ENCODE data around the gene VIM.

Gene VIM

GRCh38 chr10:17196045-17196444 is 32.0 kb upstream of the VIM start:
- H3K27me3 ChIP-seq (ENCODE audit: insufficient read depth, poor library complexity, severe bottlenecking) = no peaks in the 10 kb centered on the region
- DNase-seq (ENCODE audit: low read depth in 1 of 2, low spot score in 1 of 2) = no peak
- TF ChIP-seq, protein P1, sequence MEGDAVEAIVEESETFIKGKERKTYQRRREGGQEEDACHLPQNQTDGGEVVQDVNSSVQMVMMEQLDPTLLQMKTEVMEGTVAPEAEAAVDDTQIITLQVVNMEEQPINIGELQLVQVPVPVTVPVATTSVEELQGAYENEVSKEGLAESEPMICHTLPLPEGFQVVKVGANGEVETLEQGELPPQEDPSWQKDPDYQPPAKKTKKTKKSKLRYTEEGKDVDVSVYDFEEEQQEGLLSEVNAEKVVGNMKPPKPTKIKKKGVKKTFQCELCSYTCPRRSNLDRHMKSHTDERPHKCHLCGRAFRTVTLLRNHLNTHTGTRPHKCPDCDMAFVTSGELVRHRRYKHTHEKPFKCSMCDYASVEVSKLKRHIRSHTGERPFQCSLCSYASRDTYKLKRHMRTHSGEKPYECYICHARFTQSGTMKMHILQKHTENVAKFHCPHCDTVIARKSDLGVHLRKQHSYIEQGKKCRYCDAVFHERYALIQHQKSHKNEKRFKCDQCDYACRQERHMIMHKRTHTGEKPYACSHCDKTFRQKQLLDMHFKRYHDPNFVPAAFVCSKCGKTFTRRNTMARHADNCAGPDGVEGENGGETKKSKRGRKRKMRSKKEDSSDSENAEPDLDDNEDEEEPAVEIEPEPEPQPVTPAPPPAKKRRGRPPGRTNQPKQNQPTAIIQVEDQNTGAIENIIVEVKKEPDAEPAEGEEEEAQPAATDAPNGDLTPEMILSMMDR (IDR thresholded peaks at IDR 0.05; ENCODE audit: insufficient read depth, low read length) = no peak
- no peak for TF ChIP-seq SPI1 (IDR thresholded peaks at IDR 0.05; ENCODE audit: borderline replicate concordance, low read depth)
- no peak overlapping the region for H3K4me3 ChIP-seq (replicated peaks; ENCODE audit: insufficient read depth, low read length)
- no peak overlapping the region for H3K27ac ChIP-seq (replicated peaks)

DNA sequence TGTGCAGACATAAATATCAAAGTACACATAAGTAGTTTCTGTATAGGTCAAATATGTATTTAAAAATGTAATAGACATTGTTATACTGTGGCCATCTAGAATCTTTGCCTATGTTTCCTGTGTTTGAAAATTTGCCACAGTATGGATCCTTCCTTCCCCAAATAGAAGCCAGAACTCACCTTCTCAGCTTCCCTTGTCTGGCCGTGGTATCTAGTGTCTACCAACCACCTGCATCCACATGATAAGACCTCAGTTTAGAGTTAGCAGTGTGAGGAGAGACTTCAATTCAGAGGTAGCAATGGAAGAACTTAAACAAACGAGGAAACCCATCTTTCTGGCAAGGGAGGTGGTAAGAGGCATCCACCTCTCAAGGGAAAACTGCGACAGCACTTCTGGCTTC is 31.5 kb upstream of the VIM start:
- no peaks in the 10 kb centered on the region for H3K27me3 ChIP-seq (ENCODE audit: insufficient read depth, poor library complexity, severe bottlenecking)
- no peak overlapping the region for H3K4me3 ChIP-seq (replicated peaks; ENCODE audit: insufficient read depth, low read length)
- TF ChIP-seq, protein P2, sequence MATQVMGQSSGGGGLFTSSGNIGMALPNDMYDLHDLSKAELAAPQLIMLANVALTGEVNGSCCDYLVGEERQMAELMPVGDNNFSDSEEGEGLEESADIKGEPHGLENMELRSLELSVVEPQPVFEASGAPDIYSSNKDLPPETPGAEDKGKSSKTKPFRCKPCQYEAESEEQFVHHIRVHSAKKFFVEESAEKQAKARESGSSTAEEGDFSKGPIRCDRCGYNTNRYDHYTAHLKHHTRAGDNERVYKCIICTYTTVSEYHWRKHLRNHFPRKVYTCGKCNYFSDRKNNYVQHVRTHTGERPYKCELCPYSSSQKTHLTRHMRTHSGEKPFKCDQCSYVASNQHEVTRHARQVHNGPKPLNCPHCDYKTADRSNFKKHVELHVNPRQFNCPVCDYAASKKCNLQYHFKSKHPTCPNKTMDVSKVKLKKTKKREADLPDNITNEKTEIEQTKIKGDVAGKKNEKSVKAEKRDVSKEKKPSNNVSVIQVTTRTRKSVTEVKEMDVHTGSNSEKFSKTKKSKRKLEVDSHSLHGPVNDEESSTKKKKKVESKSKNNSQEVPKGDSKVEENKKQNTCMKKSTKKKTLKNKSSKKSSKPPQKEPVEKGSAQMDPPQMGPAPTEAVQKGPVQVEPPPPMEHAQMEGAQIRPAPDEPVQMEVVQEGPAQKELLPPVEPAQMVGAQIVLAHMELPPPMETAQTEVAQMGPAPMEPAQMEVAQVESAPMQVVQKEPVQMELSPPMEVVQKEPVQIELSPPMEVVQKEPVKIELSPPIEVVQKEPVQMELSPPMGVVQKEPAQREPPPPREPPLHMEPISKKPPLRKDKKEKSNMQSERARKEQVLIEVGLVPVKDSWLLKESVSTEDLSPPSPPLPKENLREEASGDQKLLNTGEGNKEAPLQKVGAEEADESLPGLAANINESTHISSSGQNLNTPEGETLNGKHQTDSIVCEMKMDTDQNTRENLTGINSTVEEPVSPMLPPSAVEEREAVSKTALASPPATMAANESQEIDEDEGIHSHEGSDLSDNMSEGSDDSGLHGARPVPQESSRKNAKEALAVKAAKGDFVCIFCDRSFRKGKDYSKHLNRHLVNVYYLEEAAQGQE (IDR thresholded peaks at IDR 0.05; ENCODE audit: insufficient replicate concordance, low read depth) = no peak
- TF ChIP-seq SPI1 (IDR thresholded peaks at IDR 0.05; ENCODE audit: borderline replicate concordance, low read depth) (no peak), GABPA (IDR thresholded peaks at IDR 0.05; ENCODE audit: low read depth) (no peak), POLR2AphosphoS5 (IDR thresholded peaks at IDR 0.05; ENCODE audit: low read depth) (no peak)
- TF ChIP-seq, protein P1 (IDR thresholded peaks at IDR 0.05; ENCODE audit: insufficient read depth, low read length) = no peak
- no peak overlapping the region for H3K27ac ChIP-seq (replicated peaks)
- DNase-seq (ENCODE audit: low read depth in 1 of 2, low spot score in 1 of 2) = no peak

DNA sequence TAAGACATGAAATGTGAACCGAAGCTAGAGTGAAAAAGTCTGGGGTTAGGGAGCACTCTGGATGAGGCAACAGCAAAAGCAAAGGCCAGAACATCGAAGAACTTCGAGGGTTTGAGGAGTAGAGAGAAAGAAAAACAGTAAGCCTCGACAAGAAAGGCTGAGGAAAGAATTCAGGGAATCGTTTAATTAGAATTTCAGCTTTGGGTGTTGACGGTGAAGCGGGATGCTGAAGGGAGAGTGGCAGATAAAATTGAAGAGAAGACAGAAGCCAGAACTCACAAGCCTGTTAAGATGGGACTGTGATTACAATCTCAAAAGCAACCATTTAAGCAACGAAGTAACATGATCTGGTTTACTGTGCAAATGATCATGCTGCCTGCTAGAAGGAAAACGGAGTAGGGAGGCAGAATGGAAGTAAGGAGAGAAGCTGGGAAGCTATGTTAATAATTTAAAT is 28.7 kb upstream of the VIM start:
- DNase-seq (ENCODE audit: low read depth in 1 of 2, low spot score in 1 of 2) = no peak
- TF ChIP-seq POLR2AphosphoS5 (IDR thresholded peaks at IDR 0.05; ENCODE audit: low read depth) = no peak
- TF ChIP-seq GABPA (IDR thresholded peaks at IDR 0.05; ENCODE audit: low read depth) = no peak
- TF ChIP-seq, protein P2 (IDR thresholded peaks at IDR 0.05; ENCODE audit: insufficient replicate concordance, low read depth) = no peak
- TF ChIP-seq, protein P1 (IDR thresholded peaks at IDR 0.05; ENCODE audit: insufficient read depth, low read length) = no peak
- TF ChIP-seq SPI1 (IDR thresholded peaks at IDR 0.05; ENCODE audit: borderline replicate concordance, low read depth) = no peak
- Histone ChIP-seq H3K27me3 (ENCODE audit: insufficient read depth, poor library complexity, severe bottlenecking) (no peaks in the 10 kb centered on the region), H3K27ac (replicated peaks) (no peak overlapping the region), H3K4me3 (replicated peaks; ENCODE audit: insufficient read depth, low read length) (no peak overlapping the region)
